AG08395 (cell line): ENCODE measurements around the gene ZNF324.
A peak's percentile ranks its signal among the peaks of the same experiment; 100 is the strongest.
"Not testable (repeated sequence)": the region's sequence is repeated elsewhere in the genome, so short reads cannot be mapped to it uniquely, and the experiment has no call there.

ENCODE experiments used
- DNase-seq: peaks from one replicate; pipeline ENCODE4 v3.0.0; 2012; ENCODE audit warnings: mixed read lengths, low spot score

Gene ZNF324

DNA sequence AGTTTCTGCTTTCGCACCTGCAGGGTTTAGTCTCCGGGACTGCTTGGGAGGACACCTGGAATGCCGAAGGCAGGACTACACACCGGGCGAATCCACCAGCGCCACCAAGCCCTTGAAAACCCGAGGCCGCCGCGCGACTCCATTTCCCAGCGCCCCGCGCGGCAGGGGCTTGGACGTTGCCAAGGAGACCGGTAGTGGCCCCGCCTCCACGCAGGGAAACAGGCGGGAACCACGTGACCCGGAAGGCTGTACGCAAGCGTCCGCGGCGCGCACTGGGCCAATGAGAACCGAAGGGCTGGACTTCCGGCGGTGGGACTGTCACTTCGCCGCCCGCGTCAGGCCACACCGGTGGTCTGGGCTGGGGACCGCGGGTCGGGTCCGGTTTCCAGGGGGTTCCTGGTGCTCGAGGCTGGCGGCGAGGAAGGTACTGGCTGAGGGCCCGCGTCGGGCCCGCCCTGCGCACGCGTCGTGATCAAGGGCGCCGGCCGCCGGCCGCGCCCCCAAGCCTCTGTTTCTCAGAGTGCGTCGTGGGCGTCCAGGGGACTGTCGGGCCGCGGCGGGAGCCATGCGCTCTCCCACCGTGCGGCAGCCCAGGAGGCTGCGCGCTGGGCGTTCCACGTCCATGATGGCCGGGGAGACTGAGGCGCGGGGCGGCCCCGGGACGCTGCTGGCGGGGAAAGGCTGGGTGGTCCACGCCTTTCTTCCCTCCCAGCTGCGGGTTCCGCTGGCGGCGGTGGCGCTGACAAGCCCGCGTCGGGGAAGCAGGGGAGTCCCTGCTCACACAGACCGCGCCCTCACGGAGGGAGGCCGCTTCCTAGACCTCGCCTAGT lies at the start of gene ZNF324:
Gene ZNF324 (plus strand): TSS at position 321 of the 830 bp plus-strand sequence. CDS start 2,106 bp downstream, outside the sequence.
- peak; percentile 99 for DNase-seq

GRCh38 chr19:58428617-58429016 lies 38.3 kb upstream of the ZNF324 start:
- DNase-seq: no peak

GRCh38 chr19:58429745-58430144 lies 37.1 kb upstream of the ZNF324 start:
- DNase-seq: no peak

- no peak for DNase-seq
Observed at GRCh38 chr19:58434217-58434616, 32.7 kb upstream of the ZNF324 start.

GRCh38 chr19:58439576-58440554 lies 27.0 kb upstream of the ZNF324 start, which contains the start of gene ZNF132:
Gene ZNF132 (minus strand): TSS chr19:58440153. CDS start chr19:58439821, 332 bp downstream.
- DNase-seq: peak; percentile 99

DNA sequence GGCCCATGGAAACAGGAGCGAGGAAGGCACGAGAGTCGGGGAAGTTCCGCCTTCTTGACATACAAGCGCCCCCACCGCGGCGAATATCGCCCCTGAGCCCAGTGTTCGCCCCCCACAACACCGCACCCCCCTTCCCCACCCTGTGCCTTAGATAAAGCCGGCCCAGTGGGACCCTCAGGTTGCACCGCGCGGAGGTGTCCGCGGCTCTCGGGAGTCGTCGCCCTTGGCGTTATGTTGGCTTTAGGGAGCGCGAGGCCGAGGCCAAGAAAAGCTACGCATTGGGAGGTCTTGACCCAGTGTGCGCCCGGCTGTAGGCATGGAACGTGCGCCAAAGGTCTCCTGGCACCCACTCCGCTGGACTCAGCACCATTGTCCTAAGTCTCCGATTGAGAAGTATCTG lies 26.3 kb upstream of the ZNF324 start:
- no peak for DNase-seq

DNA sequence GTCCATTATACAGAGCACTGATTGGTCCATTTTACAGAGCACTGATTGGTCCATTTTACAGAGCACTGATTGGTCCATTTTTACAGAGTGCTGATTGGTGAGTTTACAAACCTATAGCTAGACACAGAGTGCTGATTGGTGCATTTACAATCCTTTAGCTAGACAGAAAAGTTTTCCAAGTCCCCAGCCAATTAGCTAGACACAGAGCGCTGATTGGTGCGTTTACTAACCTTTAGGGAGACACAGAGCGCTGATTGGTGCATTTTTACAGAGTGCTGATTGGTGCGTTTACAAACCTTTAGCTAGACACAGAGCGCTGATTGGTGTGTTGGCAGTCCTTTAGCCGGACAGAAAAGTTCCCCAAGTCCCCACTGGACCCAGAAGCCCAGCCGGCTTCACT lies 23.9 kb upstream of the ZNF324 start:
- DNase-seq: not testable (repeated sequence)

- not testable (repeated sequence) for DNase-seq
Observed at GRCh38 chr19:58448860-58449259, 18.0 kb upstream of the ZNF324 start.

GRCh38 chr19:58449980-58450379 lies 16.9 kb upstream of the ZNF324 start:
- DNase-seq: not testable (repeated sequence)

GRCh38 chr19:58450856-58451357 lies 16.0 kb upstream of the ZNF324 start:
- no peak for DNase-seq

DNA sequence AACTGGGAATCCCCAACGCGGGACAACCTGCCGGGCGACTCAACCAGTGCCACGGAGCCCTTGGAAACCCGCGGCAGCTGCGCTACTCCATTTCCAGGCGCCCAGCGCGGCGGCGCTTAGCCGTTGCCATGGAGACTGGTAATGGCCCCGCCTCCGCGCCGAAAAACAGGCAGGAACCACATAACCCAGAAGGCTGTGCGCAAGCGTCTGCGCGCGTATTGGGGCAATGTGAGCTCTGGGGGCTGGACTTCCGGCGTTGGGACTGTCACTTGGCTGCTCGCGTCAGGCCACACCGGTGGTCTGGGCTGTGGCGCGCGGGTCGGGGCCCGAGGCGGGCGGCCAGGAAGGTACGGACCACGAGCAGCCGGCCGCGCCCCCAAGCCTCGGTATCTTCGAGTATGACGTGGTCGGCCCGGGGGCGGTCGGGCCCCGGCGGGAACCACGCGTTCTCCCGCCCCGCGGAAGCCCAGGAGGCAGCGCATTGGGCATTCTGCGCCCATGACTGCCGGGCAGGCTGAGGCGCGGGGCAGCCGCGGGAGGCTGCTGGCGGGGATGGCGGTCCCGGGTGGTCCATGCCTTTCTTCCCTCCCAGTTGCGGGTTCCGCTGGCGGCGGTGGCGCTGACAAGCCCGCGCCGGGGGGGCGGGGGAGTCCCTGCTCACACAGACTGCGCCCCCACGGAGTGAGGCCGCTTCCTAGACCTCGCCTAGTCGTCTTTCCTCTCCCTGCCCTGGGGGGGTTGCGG lies 15.3 kb upstream of the ZNF324 start, which contains the start of gene ZNF324B:
Gene ZNF324B (plus strand): TSS at position 265 of the 744 bp plus-strand sequence. CDS start 2,080 bp downstream, outside the sequence.
- DNase-seq: peak; percentile 98

- no peak for DNase-seq
Observed at GRCh38 chr19:58453743-58454142, 13.1 kb upstream of the ZNF324 start.

DNA sequence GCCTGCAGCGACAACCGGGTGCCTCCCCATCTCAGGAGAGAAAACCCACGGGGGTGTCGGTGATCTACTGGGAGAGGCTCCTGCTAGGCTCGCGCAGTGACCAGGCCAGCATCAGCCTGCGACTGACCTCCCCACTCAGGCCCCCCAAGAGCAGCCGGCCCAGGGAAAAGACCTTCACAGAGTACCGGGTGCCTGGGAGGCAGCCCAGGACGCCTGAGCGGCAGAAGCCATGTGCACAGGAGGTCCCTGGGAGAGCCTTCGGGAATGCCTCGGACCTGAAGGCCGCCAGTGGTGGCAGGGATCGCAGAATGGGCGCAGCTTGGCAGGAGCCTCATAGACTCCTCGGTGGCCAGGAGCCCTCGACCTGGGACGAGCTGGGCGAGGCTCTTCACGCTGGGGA lies 11.6 kb upstream of the ZNF324 start:
- DNase-seq: no peak

- DNase-seq: no peak
Observed at GRCh38 chr19:58456111-58456510, 10.8 kb upstream of the ZNF324 start.

DNA sequence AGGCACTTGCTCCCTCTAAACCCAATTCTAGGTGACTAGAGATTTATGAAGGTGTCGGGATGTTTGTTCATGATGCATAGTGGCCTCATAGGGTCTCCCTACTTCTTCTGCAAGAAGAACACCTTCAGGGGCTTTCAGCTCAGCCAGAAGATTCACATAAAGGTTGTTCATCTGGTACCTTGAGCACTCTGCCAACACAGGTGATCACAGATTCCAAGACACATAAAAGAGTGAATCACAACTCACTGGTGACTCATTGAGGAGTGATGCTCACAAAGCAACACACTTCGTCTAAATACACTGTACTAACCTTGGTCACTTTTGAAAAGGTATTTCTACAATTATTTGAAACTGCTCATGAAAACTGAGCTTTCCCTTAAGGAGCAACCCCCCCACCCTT lies 6.8 kb upstream of the ZNF324 start:
- DNase-seq: no peak

GRCh38 chr19:58466089-58466759 lies 656 bp upstream of the ZNF324 start:
- DNase-seq: no peak

DNA sequence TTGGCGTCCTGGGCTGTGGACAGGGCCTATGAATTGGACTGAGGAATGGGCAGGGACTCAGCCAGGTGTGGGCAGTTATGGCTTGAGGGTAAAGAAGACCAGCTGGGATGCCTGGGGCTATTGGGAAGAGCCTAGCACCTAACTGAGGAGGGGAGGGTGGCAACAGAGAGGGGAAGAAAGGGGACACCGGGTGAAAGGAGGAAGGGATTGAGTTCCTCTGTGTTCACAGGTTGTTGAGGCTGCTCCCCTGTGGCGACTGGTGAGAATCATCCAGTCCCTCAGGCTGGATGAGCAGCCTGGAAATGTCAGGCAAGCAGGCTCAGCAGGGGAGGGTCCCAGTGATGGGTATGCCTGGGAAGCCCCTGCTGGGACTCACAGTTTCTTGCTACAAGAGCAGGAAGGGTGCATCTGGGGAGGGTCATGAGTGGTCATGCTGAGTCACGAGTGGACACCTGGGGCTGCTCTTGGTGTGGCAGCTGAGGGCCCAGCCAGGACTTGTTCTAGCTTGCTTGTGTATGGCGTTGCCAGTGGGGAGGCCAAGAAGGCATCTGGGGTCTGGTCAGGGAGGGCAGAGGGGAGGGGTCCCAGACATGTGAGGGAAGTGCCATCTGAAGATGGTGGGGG lies 1.4 kb downstream of the ZNF324 start:
- DNase-seq: no peak

GRCh38 chr19:58469241-58470013 lies 2.5 kb downstream of the ZNF324 start:
- no peak for DNase-seq

GRCh38 chr19:58470837-58471543 lies 4.1 kb downstream of the ZNF324 start:
- not testable (repeated sequence) for DNase-seq
